Measurements from ENCODE around the gene RHBG.

GRCh38 chr1:156433602-156434001, 64.6 kb downstream of the RHBG start:
- TF ChIP-seq CTCF (IDR thresholded peaks at IDR 0.05) (no peak), EZH2 (IDR thresholded peaks at IDR 0.05; ENCODE audit: borderline replicate concordance, insufficient read depth, low read depth, low read length, poor library complexity, severe bottlenecking) (no peak)

All from B cell (primary cell).